B cell (primary cell): ENCODE results near the gene KLF12. TPM values are rescaled to one million over a fixed set of nuclear protein-coding genes. Genes with fewer than 3 reads are reported as not detected.

ENCODE experiments used
- ATAC-seq: fragments of 200-7000 bp; cut with Tn5 transposase; one replicate; pipeline ENCODE4 v1.10.0; 2021; ENCODE audit warnings: low read depth, mild to moderate bottlenecking, moderate number of reproducible peaks, moderate library complexity
- CTCF ChIA-PET: fragments of 350-600 bp; sonication (Branson Sonifier 250); formaldehyde crosslinking; loops from one replicate; lab custom pipeline; 2021; ENCODE audit warnings: antibody characterized with exemption, inconsistent platforms; lab: Charles Lee
- POLR2A ChIA-PET: fragments of 350-600 bp; sonication (Branson Sonifier 250); formaldehyde crosslinking; loops from one replicate; lab custom pipeline; 2021; ENCODE audit warnings: antibody characterized with exemption; lab: Charles Lee
- DNase-seq: peaks from one replicate; pipeline ENCODE4 v3.0.0; 2013
- H2AFZ ChIP-seq: 2 replicates; pipeline ENCODE4 v1.6.1; 2012; ENCODE audit warnings: mild to moderate bottlenecking, low read depth, low read length; ENCODE audit not compliant: insufficient read depth, poor library complexity, severe bottlenecking
- H3K27ac ChIP-seq, 2 donors: 1 replicate in 1 of 2; 2 replicates in 1 of 2; pipeline ENCODE4 v1.5.1; 2012 to 2013; ENCODE audit warnings: low read length in 2 of 2, mild to moderate bottlenecking in 2 of 2, moderate library complexity in 1 of 2
- H3K27me3 ChIP-seq, 4 experiments: fragments of 200-600 bp in 1 of 4; sonication (generic) in 1 of 4; replicated peaks in 1 of 4; 1 replicate in 2 of 4; 2 replicates in 2 of 4; pipeline versions ENCODE4 v1.6.1 to v1.7.0; 2013 to 2016; ENCODE audit warnings: low read length in 3 of 4, mild to moderate bottlenecking in 2 of 4, mixed read lengths in 1 of 4, moderate library complexity in 1 of 4; ENCODE audit not compliant: insufficient read depth in 4 of 4, control insufficient read depth in 3 of 4; ENCODE audit errors: control extremely low read depth in 1 of 4
- H3K36me3 ChIP-seq, 2 experiments: replicated peaks in 1 of 2; 1 replicate in 1 of 2; 2 replicates in 1 of 2; pipeline versions ENCODE4 v1.6.1 to v1.7.1; 2013; ENCODE audit warnings: low read length in 1 of 2; ENCODE audit not compliant: insufficient read depth in 2 of 2, control insufficient read depth in 1 of 2; ENCODE audit errors: control extremely low read depth in 1 of 2, extremely low read depth in 1 of 2
- H3K4me1 ChIP-seq, 2 donors: fragments of 200-600 bp in 1 of 2; sonication (generic) in 1 of 2; 1 replicate in 1 of 2; 2 replicates in 1 of 2; pipeline versions ENCODE4 v1.5.1 to v1.6.1; 2013 to 2017; ENCODE audit warnings: low read length in 2 of 2; ENCODE audit not compliant: control insufficient read depth in 2 of 2, insufficient read depth in 2 of 2
- H3K4me2 ChIP-seq: replicated peaks from 2 replicates; pipeline ENCODE3; 2012; ENCODE audit warnings: mild to moderate bottlenecking, low read depth, low read length; ENCODE audit not compliant: poor library complexity, severe bottlenecking
- H3K4me3 ChIP-seq, 5 experiments: fragments of 200-600 bp in 1 of 5; sonication (generic) in 1 of 5; 1 replicate in 3 of 5; 2 replicates in 2 of 5; pipeline versions ENCODE4 v1.5.1 to v1.7.0; 2011 to 2016; ENCODE audit warnings: low read length in 4 of 5, mild to moderate bottlenecking in 4 of 5, low read depth in 2 of 5, control low read depth in 1 of 5, moderate library complexity in 1 of 5; ENCODE audit not compliant: insufficient read depth in 1 of 5; ENCODE audit errors: control extremely low read depth in 1 of 5, extremely low read depth in 1 of 5
- H3K79me2 ChIP-seq: fragments of 200-600 bp; sonication (generic); one replicate; pipeline ENCODE4 v1.6.0; 2016; ENCODE audit warnings: low read length; ENCODE audit not compliant: control insufficient read depth, insufficient read depth
- H3K9ac ChIP-seq: fragments of 200-600 bp; sonication (generic); 2 replicates; pipeline ENCODE4 v1.6.1; 2017; ENCODE audit warnings: mild to moderate bottlenecking, low read length, moderate library complexity
- H3K9me3 ChIP-seq, 3 donors: one replicate each; pipeline versions ENCODE4 v1.6.1 to v1.7.1; 2013; ENCODE audit warnings: low read length in 2 of 3; ENCODE audit not compliant: control insufficient read depth in 2 of 3, insufficient read depth in 1 of 3; ENCODE audit errors: control extremely low read depth in 1 of 3
- H4K20me1 ChIP-seq: 2 replicates; pipeline ENCODE4 v1.6.0; 2012; ENCODE audit warnings: mild to moderate bottlenecking, low read length; ENCODE audit not compliant: insufficient read depth, control insufficient read depth, poor library complexity, severe bottlenecking
- H3K27ac Mint-ChIP-seq: one replicate; pipeline ENCODE4 v1.8.0; 2021; ENCODE audit warnings: mixed read lengths
- H3K27me3 Mint-ChIP-seq: one replicate; pipeline ENCODE4 v1.8.0; 2021; ENCODE audit warnings: mixed read lengths
- H3K4me1 Mint-ChIP-seq: one replicate; pipeline ENCODE4 v1.8.0; 2021; ENCODE audit warnings: mixed read lengths
- H3K4me3 Mint-ChIP-seq: one replicate; pipeline ENCODE4 v1.8.0; 2021; ENCODE audit warnings: mixed read lengths
- H3K9me3 Mint-ChIP-seq: one replicate; pipeline ENCODE4 v1.8.0; 2022; ENCODE audit warnings: mixed read lengths; ENCODE audit not compliant: insufficient read depth
- EZH2 ChIP-seq: IDR thresholded peaks from 2 replicates; pipeline ENCODE4 v1.6.1; 2012; ENCODE audit warnings: borderline replicate concordance, low read depth, mild to moderate bottlenecking, moderate library complexity, low read length; ENCODE audit not compliant: insufficient read depth, poor library complexity, severe bottlenecking
- WGBS: methylation state at CpG from one replicate; pipeline ENCODE4 v1.1.5; 2013; ENCODE audit warnings: missing lambda C conversion rate; ENCODE audit not compliant: insufficient coverage; 5-methylcytosine and 5-hydroxymethylcytosine counted together
- intact Hi-C: fragments of 100-400 bp; cut with micrococcal nuclease; formaldehyde crosslinking; loops from one replicate; pipeline ENCODE4 v1.10.0; 2022
- polyA plus RNA-seq: library from polyadenylated mRNA; depleted of rRNA; stranded (reverse); fragments of >200 nt; gene quantifications from 2 replicates; pipeline ENCODE4 v1.2.3, GENCODE V29; 2012
- total RNA-seq, 2 donors: library from RNA; stranded (reverse); fragments of 120-200 nt in 1 of 2; gene quantifications; 1 replicate in 1 of 2; 2 replicates in 1 of 2; pipeline versions ENCODE4 v1.2.3 to v1.2.4, GENCODE V29; 2013 to 2022
- TF ChIP-seq, protein P1 (sequence below): fragments of 200-600 bp; IDR thresholded peaks from one replicate; pipeline ENCODE4 v1.8.0; 2022; ENCODE audit warnings: antibody characterized with exemption, mild to moderate bottlenecking

The KLF12 gene
- total and polyA plus RNA-seq, 2 donors (not counting 1 experiment from before 2014, with no cell fraction given) = 6.7 to 55.7 TPM

DNA sequence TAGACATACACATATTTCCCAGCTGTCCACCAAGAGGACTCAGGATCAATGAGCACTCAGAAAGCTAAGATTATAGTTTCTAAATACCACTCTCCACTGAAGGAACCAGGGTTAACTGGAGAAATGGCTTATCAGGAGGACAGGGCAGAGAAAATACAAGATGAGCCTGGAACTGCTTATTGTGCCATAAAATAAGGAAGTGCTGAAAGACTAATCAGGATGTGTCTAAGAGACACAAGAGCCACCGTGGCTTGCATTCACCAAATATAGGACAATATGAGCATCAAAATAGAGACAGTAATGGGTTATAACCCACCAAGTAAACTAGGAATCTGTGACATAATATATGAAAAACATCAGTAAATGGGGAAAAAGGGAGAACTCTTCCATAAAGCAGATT is 32.8 kb downstream of the KLF12 start:
- ChIA-PET CTCF (no interaction called here), POLR2A (no interaction called here)
- H3K9me3 ChIP-seq = peaks cover 0 to 1% (median 0%) of the 10 kb centered on the region in 3 donors
- H3K79me2 ChIP-seq = peaks cover 97% of the 10 kb centered on the region
- H3K4me1 Mint-ChIP-seq = peaks cover 57% of the 10 kb centered on the region
- H3K27ac Mint-ChIP-seq = no peak overlapping the region
- peak overlapping the region; percentile 17 for H3K4me3 Mint-ChIP-seq
- H3K4me1 ChIP-seq = peaks cover 10% of the 10 kb centered on the region in 2 donors
- no peaks in the 10 kb centered on the region for H3K36me3 ChIP-seq
- no peaks in the 10 kb centered on the region for H3K27me3 ChIP-seq
- no peaks in the 10 kb centered on the region for H3K9me3 Mint-ChIP-seq
- WGBS = no CpG with 5 or more reads among the region's 1 CpG
- DNase-seq (no peak), ATAC-seq (no peak)
- peaks cover 42% of the 10 kb centered on the region for H4K20me1 ChIP-seq
- peak overlapping the region; percentile 41 for H3K4me2 ChIP-seq
- H3K9ac ChIP-seq = no peak overlapping the region
- no peak for TF ChIP-seq EZH2
- TF ChIP-seq, protein P1, sequence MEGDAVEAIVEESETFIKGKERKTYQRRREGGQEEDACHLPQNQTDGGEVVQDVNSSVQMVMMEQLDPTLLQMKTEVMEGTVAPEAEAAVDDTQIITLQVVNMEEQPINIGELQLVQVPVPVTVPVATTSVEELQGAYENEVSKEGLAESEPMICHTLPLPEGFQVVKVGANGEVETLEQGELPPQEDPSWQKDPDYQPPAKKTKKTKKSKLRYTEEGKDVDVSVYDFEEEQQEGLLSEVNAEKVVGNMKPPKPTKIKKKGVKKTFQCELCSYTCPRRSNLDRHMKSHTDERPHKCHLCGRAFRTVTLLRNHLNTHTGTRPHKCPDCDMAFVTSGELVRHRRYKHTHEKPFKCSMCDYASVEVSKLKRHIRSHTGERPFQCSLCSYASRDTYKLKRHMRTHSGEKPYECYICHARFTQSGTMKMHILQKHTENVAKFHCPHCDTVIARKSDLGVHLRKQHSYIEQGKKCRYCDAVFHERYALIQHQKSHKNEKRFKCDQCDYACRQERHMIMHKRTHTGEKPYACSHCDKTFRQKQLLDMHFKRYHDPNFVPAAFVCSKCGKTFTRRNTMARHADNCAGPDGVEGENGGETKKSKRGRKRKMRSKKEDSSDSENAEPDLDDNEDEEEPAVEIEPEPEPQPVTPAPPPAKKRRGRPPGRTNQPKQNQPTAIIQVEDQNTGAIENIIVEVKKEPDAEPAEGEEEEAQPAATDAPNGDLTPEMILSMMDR = no peak
- no peaks in the 10 kb centered on the region for H3K27me3 Mint-ChIP-seq
- no peak overlapping the region for H2AFZ ChIP-seq
- intact Hi-C loops = no loop called here
- H3K27ac ChIP-seq = no peak overlapping the region
- no peak overlapping the region for H3K4me3 ChIP-seq

DNA sequence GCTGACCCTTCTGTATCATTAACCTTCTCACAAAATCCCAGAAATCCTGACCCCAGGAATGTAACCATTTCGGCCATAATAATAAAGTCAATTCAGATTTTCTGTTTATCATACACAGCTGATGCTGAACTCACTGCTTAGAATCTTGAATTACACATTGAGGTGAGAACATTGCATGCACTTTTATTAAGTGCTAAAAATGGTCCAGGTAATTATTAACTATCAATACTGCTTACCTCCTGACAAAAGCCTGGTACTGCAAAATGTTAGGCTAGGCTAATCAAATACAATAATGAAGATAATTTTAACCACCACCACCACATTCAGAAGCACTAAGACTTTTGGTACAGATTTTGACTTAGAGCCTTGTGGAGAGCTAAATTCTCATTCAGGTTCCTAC is 36.1 kb downstream of the KLF12 start:
- CTCF ChIA-PET = interaction anchor here (0.6 kb wide), 1 partner anchor 25 kb away, joined by 3 read pairs; no protein-coding TSS in a partner anchor
- Histone ChIP-seq H3K9me3 (peaks cover 0 to 4% (median 1%) of the 10 kb centered on the region in 3 donors), H3K27me3 (no peaks in the 10 kb centered on the region), H3K4me1 (peaks cover 9 to 13% of the 10 kb centered on the region in 2 donors), H4K20me1 (peaks cover 40% of the 10 kb centered on the region), H3K36me3 (no peaks in the 10 kb centered on the region), H3K4me3 (no peak overlapping the region), H2AFZ (no peak overlapping the region), H3K9ac (no peak overlapping the region), H3K79me2 (peaks cover 85% of the 10 kb centered on the region), H3K4me2 (no peak overlapping the region), H3K27ac (no peak overlapping the region)
- Mint-ChIP-seq H3K4me3 (no peak overlapping the region), H3K27me3 (no peaks in the 10 kb centered on the region), H3K4me1 (peaks cover 49% of the 10 kb centered on the region), H3K27ac (no peak overlapping the region), H3K9me3 (no peaks in the 10 kb centered on the region)
- POLR2A ChIA-PET = no interaction called here
- ATAC-seq = no peak
- no CpG with 5 or more reads among the region's 1 CpG for WGBS
- intact Hi-C loops = loop anchor here (5.0 kb wide), 1 partner anchor 36 kb away; no protein-coding TSS in a partner anchor
- TF ChIP-seq, protein P1 = no peak
- no peak for TF ChIP-seq EZH2
- no peak for DNase-seq
